Endodermal cell (in vitro differentiated cells): ENCODE results near the gene SLIT1. TPM values are rescaled to one million over a fixed set of nuclear protein-coding genes. Genes with fewer than 3 reads are reported as not detected.

ENCODE experiments used
- DNase-seq: peaks from one replicate; pipeline ENCODE4 v3.0.0-alpha.2; 2017
- H3K27ac ChIP-seq: 2 replicates; pipeline ENCODE4 v1.5.1; 2013; ENCODE audit warnings: mild to moderate bottlenecking, low read depth, low read length, moderate library complexity
- H3K27me3 ChIP-seq: 2 replicates; pipeline ENCODE4 v1.6.1; 2013; ENCODE audit warnings: mild to moderate bottlenecking, low read length, moderate library complexity; ENCODE audit not compliant: insufficient read depth, control insufficient read depth, poor library complexity, severe bottlenecking
- H3K36me3 ChIP-seq: 2 replicates; pipeline ENCODE4 v1.7.0; 2013; ENCODE audit warnings: mild to moderate bottlenecking, low read length, moderate library complexity; ENCODE audit not compliant: control insufficient read depth, insufficient read depth
- H3K4me1 ChIP-seq: one replicate; pipeline ENCODE4 v1.7.0; 2013; ENCODE audit warnings: low read length; ENCODE audit not compliant: control insufficient read depth, insufficient read depth
- H3K4me3 ChIP-seq: 2 replicates; pipeline ENCODE4 v1.5.1; 2013; ENCODE audit warnings: mild to moderate bottlenecking, low read length, moderate library complexity
- H3K9ac ChIP-seq: 2 replicates; pipeline ENCODE4 v1.6.1; 2013; ENCODE audit warnings: mild to moderate bottlenecking, low read length, moderate library complexity; ENCODE audit not compliant: poor library complexity, severe bottlenecking; ENCODE audit errors: extremely low read depth
- H3K9me3 ChIP-seq: 2 replicates; pipeline ENCODE4 v1.6.1; 2013; ENCODE audit warnings: mild to moderate bottlenecking, low read length, moderate library complexity; ENCODE audit not compliant: control insufficient read depth
- H3K27ac Mint-ChIP-seq: 2 replicates; pipeline ENCODE4 v1.8.0; 2020; ENCODE audit warnings: mixed read lengths
- H3K27me3 Mint-ChIP-seq: 2 replicates; pipeline ENCODE4 v1.8.0; 2021; ENCODE audit warnings: mild to moderate bottlenecking, mixed read lengths; ENCODE audit not compliant: insufficient read depth
- H3K36me3 Mint-ChIP-seq: 2 replicates; pipeline ENCODE4 v1.8.0; 2020; ENCODE audit warnings: low read depth, mixed read lengths
- H3K4me1 Mint-ChIP-seq: 2 replicates; pipeline ENCODE4 v1.8.0; 2020; ENCODE audit warnings: mixed read lengths
- H3K4me3 Mint-ChIP-seq: 2 replicates; pipeline ENCODE4 v1.8.0; 2020; ENCODE audit warnings: mild to moderate bottlenecking, moderate library complexity, mixed read lengths
- H3K9me3 Mint-ChIP-seq: 2 replicates; pipeline ENCODE4 v1.8.0; 2020; ENCODE audit warnings: mild to moderate bottlenecking, mixed read lengths
- CTCF ChIP-seq: fragments of 200-600 bp; sonication (generic); conservative IDR thresholded peaks from 2 replicates; pipeline ENCODE4 v1.5.0; 2021; ENCODE audit warnings: antibody characterized with exemption, mild to moderate bottlenecking
- WGBS, 2 experiments: methylation state at CpG; one replicate each; pipeline versions ENCODE4 v1.1.5 to v1.1.7; 2013; ENCODE audit warnings: missing lambda C conversion rate in 2 of 2, mixed read lengths in 1 of 2; ENCODE audit not compliant: insufficient coverage in 1 of 2, insufficient read length in 1 of 2; 5-methylcytosine and 5-hydroxymethylcytosine counted together
- total RNA-seq, 2 donors: library from RNA; stranded (reverse); fragmentation: NEBNext Ultra II Directional in 1 of 2; extraction: Animal tissue kit (Norgen Biotek cat#: 25700) in 1 of 2; gene quantifications; 2 replicates in 1 of 2; 3 replicates in 1 of 2; pipeline ENCODE4 v1.2.1, GENCODE V29; 2021

Gene SLIT1
- total RNA-seq, 2 donors from 2014 or later: 0.97 to 2.4 TPM

- no peak overlapping the region for H3K27ac Mint-ChIP-seq
- no peaks in the 10 kb centered on the region for H3K36me3 Mint-ChIP-seq
- Histone ChIP-seq H3K27me3 (peaks cover 19% of the 10 kb centered on the region), H3K36me3 (no peaks in the 10 kb centered on the region), H3K27ac (no peak overlapping the region), H3K4me3 (no peak overlapping the region), H3K9me3 (no peaks in the 10 kb centered on the region), H3K9ac (no peak overlapping the region), H3K4me1 (no peaks in the 10 kb centered on the region)
- H3K27me3 Mint-ChIP-seq: peaks cover 22% of the 10 kb centered on the region
- H3K4me1 Mint-ChIP-seq: peaks cover 15% of the 10 kb centered on the region
- DNase-seq: no peak
- no peak for TF ChIP-seq CTCF
- H3K9me3 Mint-ChIP-seq: no peaks in the 10 kb centered on the region
- H3K4me3 Mint-ChIP-seq: no peak overlapping the region
- WGBS, 2 experiments: 96% methylated on average over 4 of the region's 4 CpGs; no CpG with 5 or more reads in 1 of the 2 experiments
Measured at GRCh38 chr10:97175586-97175985, 10.2 kb downstream of the SLIT1 start.

GRCh38 chr10:97174941-97175340 lies 10.8 kb downstream of the SLIT1 start:
- no peak for DNase-seq
- H3K9me3 ChIP-seq: no peaks in the 10 kb centered on the region
- no peaks in the 10 kb centered on the region for H3K36me3 ChIP-seq
- Mint-ChIP-seq H3K36me3 (no peaks in the 10 kb centered on the region), H3K27ac (no peak overlapping the region), H3K4me3 (no peak overlapping the region), H3K9me3 (no peaks in the 10 kb centered on the region), H3K4me1 (peaks cover 12% of the 10 kb centered on the region), H3K27me3 (peaks cover 16% of the 10 kb centered on the region)
- H3K27me3 ChIP-seq: peaks cover 13% of the 10 kb centered on the region
- TF ChIP-seq CTCF: no peak
- no peak overlapping the region for H3K27ac ChIP-seq
- no peak overlapping the region for H3K4me3 ChIP-seq
- no peaks in the 10 kb centered on the region for H3K4me1 ChIP-seq
- H3K9ac ChIP-seq: no peak overlapping the region

DNA sequence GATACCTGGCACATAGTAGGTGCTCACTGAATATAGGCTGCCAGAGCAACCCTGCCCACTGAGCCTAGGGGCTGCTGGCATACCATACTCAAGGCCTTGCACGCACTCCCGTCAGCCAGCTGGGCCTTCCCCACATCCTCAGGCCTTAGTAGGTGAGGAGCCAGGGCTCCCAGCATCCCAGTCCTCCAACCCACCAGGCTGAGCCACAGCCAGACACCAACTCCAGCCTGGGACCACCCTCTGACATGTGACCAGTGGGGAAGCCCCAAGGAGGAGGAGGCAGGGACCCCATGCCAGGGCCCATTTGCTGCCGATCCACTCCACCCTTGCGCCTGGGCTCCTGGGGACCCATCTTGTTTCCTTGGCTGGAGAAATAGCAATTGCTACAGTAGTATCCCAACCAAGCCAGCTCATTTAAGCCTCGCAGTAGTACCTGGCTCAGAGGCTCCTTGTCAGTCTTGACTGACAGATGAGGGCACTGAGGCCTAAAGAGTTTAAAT lies 11.4 kb downstream of the SLIT1 start:
- H3K4me1 Mint-ChIP-seq: peaks cover 7% of the 10 kb centered on the region
- no peak overlapping the region for H3K27ac Mint-ChIP-seq
- no peak for TF ChIP-seq CTCF
- no peak overlapping the region for H3K27ac ChIP-seq
- no peaks in the 10 kb centered on the region for H3K36me3 ChIP-seq
- no peak for DNase-seq
- H3K27me3 ChIP-seq: peaks cover 12% of the 10 kb centered on the region
- H3K27me3 Mint-ChIP-seq: peaks cover 13% of the 10 kb centered on the region
- no peaks in the 10 kb centered on the region for H3K9me3 ChIP-seq
- H3K4me1 ChIP-seq: no peaks in the 10 kb centered on the region
- H3K9ac ChIP-seq: no peak overlapping the region
- no peaks in the 10 kb centered on the region for H3K9me3 Mint-ChIP-seq
- H3K4me3 ChIP-seq: no peak overlapping the region
- no peaks in the 10 kb centered on the region for H3K36me3 Mint-ChIP-seq
- 97 to 100% methylated on average over 3 to 5 of the region's 5 CpGs for WGBS, 2 experiments
- H3K4me3 Mint-ChIP-seq: no peak overlapping the region
